Peyer's patch (tissue), 4 donors: ENCODE data around the gene ANO6. TPM values are rescaled to one million over a fixed set of nuclear protein-coding genes. Genes with fewer than 3 reads are reported as not detected.
"Not testable (repeated sequence)": the region's sequence is repeated elsewhere in the genome, so short reads cannot be mapped to it uniquely, and the experiment has no call there.

Experiments used
- DNase-seq, 3 donors: peaks; one replicate each; pipeline ENCODE4 v3.0.0-alpha.2; 2017 to 2019
- H3K27ac ChIP-seq, 4 donors: fragments of 200-600 bp; sonication (generic); one replicate each; pipeline ENCODE4 v1.5.1; 2016 to 2019
- H3K27me3 ChIP-seq, 2 donors: fragments of 200-600 bp; sonication (generic); one replicate each; pipeline ENCODE4 v1.5.1; 2019
- H3K36me3 ChIP-seq, 3 donors: fragments of 200-600 bp; sonication (generic); one replicate each; pipeline ENCODE4 v1.5.1; 2016 to 2019
- H3K4me1 ChIP-seq, 4 donors: fragments of 200-600 bp; sonication (generic); one replicate each; pipeline ENCODE4 v1.5.1; 2016 to 2019
- H3K4me3 ChIP-seq, 4 donors: fragments of 200-600 bp; sonication (generic); 1 replicate in 3 of 4; 2 replicates in 1 of 4; pipeline ENCODE4 v1.5.1; 2016 to 2019; ENCODE audit warnings: mild to moderate bottlenecking in 1 of 4
- H3K9me3 ChIP-seq, 4 donors: fragments of 200-600 bp; sonication (generic); one replicate each; pipeline ENCODE4 v1.5.1; 2016 to 2019; ENCODE audit warnings: mild to moderate bottlenecking in 1 of 4
- POLR2A ChIP-seq, 2 donors: fragments of 450-650 bp; IDR thresholded peaks; one replicate each; pipeline ENCODE4 v1.5.1; 2017; ENCODE audit warnings: antibody characterized with exemption in 2 of 2, mild to moderate bottlenecking in 2 of 2, moderate library complexity in 2 of 2
- total RNA-seq, 4 donors: library from RNA; depleted of rRNA; stranded (reverse); fragments of >200 nt; gene quantifications; one replicate each; pipeline ENCODE4 v1.1.0, GENCODE V29; 2016
- TF ChIP-seq, protein P1 (sequence below), 6 experiments: fragments of 450-650 bp in 4 of 6; fragments of 200-600 bp in 2 of 6; sonication (generic) in 1 of 6; IDR thresholded peaks; one replicate each; pipeline ENCODE4 v1.5.1; 2017 to 2019; ENCODE audit warnings: antibody characterized with exemption in 6 of 6, mild to moderate bottlenecking in 3 of 6, moderate library complexity in 1 of 6

Gene ANO6
- total RNA-seq, 4 donors from 2014 or later: 28.9 to 93.3 (median 57.5) TPM

DNA sequence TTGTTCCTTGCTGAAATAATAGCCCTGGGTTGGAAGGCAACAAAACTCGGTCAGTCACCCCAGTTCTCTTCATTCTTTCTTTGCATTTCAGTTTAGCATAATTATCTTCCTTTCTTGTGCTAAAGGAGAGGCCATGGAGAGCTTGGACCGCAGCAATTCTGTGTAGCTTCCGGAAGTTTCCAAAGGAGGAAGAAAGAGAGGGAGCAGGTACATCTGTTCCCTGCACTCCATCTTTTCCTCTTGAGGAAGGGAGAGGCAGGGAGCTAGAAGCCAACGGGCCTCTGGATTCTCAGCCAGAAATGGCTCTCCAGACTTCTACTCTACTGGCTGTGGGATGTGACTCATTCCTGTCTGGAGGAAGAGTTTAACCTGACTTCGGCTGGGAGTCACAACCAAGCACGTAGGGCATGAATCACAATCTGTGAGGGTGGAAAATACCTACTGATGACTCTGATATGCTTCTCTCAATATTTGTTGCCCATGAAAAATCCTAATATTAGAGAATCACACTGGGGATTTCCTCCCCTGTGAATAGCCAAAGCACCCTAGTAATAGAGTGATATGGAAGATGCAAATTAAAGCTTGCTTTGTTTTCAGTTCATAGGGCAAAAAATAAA is 17.0 kb downstream of the ANO6 start:
- no peaks in the 10 kb centered on the region for H3K27me3 ChIP-seq
- no peak overlapping the region for H3K4me3 ChIP-seq
- H3K36me3 ChIP-seq: no peaks in the 10 kb centered on the region
- H3K4me1 ChIP-seq: peaks cover 0 to 47% (median 3%) of the 10 kb centered on the region in 4 donors
- no peaks in the 10 kb centered on the region for H3K9me3 ChIP-seq
- no peak for DNase-seq
- H3K27ac ChIP-seq: peak overlapping the region in 2 of 4 donors; percentile 6 to 85
- no peak for TF ChIP-seq POLR2A (IDR thresholded peaks at IDR 0.05)
- TF ChIP-seq, protein P1, sequence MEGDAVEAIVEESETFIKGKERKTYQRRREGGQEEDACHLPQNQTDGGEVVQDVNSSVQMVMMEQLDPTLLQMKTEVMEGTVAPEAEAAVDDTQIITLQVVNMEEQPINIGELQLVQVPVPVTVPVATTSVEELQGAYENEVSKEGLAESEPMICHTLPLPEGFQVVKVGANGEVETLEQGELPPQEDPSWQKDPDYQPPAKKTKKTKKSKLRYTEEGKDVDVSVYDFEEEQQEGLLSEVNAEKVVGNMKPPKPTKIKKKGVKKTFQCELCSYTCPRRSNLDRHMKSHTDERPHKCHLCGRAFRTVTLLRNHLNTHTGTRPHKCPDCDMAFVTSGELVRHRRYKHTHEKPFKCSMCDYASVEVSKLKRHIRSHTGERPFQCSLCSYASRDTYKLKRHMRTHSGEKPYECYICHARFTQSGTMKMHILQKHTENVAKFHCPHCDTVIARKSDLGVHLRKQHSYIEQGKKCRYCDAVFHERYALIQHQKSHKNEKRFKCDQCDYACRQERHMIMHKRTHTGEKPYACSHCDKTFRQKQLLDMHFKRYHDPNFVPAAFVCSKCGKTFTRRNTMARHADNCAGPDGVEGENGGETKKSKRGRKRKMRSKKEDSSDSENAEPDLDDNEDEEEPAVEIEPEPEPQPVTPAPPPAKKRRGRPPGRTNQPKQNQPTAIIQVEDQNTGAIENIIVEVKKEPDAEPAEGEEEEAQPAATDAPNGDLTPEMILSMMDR (IDR thresholded peaks at IDR 0.05): no peak

DNA sequence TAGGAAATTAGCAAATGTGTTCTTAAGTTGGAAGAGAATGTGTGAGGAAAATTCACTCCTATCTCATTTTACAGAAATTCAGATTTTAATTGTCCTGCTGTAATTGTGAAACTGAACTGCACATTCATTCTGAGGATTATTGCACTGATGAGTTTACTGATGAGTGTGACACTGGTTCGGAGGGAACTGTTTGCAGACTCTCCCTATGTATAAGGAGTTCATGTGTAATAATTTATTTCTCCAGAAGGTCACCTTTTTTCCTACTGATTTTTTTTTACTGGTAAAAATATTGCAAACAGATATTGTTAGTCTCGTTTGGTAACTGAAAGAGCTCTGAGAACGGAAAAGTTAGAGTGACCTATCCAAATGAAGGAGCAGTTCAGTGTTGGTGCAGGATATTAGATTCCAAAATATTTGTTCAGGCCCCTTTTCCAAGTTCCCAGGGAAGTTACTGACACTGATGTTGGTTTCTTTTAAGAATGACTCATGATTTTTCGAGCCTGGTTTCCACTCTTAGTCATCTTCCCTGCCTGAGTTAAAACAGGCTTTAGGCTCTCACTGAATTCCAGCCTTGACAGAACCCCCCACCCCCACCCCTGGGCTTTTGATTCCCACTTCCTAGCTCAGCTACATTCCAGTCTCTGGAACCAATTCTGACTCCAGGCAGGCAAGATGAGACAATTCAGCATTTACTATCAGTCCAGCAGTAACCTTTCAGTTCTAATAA is 18.4 kb downstream of the ANO6 start:
- peaks cover 0 to 47% (median 3%) of the 10 kb centered on the region in 4 donors for H3K4me1 ChIP-seq
- no peak for TF ChIP-seq POLR2A (IDR thresholded peaks at IDR 0.05)
- TF ChIP-seq, protein P1 (IDR thresholded peaks at IDR 0.05): no peak
- no peaks in the 10 kb centered on the region for H3K36me3 ChIP-seq
- H3K27me3 ChIP-seq: no peaks in the 10 kb centered on the region
- H3K9me3 ChIP-seq: no peaks in the 10 kb centered on the region
- H3K4me3 ChIP-seq: no peak overlapping the region
- no peak for DNase-seq
- peak overlapping the region; percentile 20 to 85 (median 45) for H3K27ac ChIP-seq

DNA sequence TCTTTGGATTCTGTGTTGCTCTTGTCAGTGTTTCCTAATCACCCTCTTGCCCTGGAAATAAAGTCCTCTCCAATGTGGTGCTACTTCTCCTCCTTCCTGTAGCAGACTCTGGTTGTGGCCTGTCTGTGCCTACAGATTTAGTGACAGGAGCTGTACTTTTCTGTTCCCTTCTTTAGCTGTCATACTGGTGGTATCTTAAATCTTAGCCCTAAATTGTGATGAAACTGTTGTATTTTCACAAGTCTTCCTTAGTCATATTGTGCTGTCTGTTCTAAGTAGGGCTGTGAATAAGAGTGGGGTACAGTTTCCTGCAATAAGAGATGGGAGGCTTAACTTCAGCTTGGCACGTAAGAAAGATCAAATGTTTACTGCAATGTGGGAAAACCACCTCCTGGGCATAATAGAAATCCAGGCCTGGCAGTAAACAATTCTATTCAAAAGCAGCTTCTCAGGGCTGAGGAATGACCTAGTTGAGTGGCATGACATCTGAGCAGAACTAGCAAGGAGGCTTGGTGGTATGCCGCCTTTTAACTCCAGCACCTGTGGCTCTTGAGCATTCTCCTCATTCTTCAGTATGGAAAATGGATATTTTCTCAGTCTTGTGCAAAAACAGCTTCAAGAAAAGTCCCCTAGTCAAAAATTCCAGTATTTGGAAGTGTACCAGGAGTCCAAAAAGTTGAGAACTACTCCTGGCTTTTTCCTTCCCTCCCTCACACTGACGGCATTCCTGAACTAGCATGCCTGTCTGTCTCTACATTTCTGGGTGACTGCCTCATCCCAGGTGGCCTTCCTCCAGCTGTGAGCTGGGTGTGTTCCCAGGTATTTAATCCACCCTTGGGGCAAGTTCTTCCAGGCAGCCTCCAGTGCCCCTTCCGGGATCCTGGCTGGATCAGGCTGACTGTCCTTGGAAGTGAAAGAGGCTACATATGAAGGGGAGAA is 19.5 kb downstream of the ANO6 start:
- no peaks in the 10 kb centered on the region for H3K9me3 ChIP-seq
- no peaks in the 10 kb centered on the region for H3K27me3 ChIP-seq
- H3K4me3 ChIP-seq: no peak overlapping the region
- H3K36me3 ChIP-seq: no peaks in the 10 kb centered on the region
- TF ChIP-seq POLR2A (IDR thresholded peaks at IDR 0.05): no peak
- TF ChIP-seq, protein P1 (IDR thresholded peaks at IDR 0.05): no peak
- H3K27ac ChIP-seq: peak overlapping the region; percentile 20 to 85 (median 45)
- no peak for DNase-seq
- peaks cover 0 to 47% (median 3%) of the 10 kb centered on the region in 4 donors for H3K4me1 ChIP-seq

DNA sequence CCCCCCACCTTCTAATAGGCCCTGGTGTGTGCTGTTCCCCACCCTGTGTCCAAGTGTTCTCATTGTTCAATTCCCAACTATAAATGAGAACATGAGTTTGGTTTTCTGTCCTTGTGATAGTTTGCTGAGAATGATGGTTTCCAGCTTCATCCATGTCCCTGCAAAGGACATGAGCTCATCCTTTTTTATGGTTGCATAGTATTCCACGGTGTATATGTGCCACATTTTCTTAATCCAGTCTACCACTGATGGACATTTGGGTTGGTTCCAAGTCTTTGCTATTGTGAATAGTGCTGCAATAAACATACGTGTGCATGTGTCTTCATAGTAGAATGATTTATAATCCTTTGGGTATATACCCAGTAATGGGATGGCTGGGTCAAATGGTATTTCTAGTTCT is 20.5 kb downstream of the ANO6 start:
- H3K9me3 ChIP-seq, H3K36me3 ChIP-seq, H3K4me3 ChIP-seq, H3K27me3 ChIP-seq, DNase-seq: not testable (repeated sequence)
- peak overlapping the region in 1 of 4 donors; percentile 85 for H3K27ac ChIP-seq
- peaks cover 0 to 45% (median 3%) of the 10 kb centered on the region in 4 donors for H3K4me1 ChIP-seq

DNA sequence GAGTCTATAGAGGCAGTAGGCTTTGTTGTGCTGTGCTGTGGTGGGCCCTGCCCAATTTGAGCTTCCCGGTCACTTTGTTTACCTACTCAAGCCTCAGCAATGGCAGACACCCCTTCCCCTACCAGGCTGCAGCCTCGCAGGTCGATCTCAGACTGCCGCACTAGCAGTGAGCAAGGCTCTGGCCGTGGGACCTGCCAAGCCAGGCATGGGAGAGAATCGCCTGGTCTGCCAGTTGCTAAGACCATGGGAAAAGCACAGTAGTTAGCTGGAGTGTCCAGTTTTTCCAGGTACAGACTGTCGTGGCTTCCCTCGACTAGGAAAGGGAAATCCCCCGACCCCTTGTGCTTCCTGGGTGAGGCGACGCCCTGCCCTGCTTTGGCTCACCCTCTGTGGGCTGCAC is 26.3 kb downstream of the ANO6 start:
- DNase-seq: no peak
- H3K36me3 ChIP-seq: no peaks in the 10 kb centered on the region
- no peak for TF ChIP-seq POLR2A (IDR thresholded peaks at IDR 0.05)
- TF ChIP-seq, protein P1 (IDR thresholded peaks at IDR 0.05): no peak
- no peaks in the 10 kb centered on the region for H3K27me3 ChIP-seq
- no peaks in the 10 kb centered on the region for H3K9me3 ChIP-seq
- no peak overlapping the region for H3K4me3 ChIP-seq
- H3K4me1 ChIP-seq: no peaks in the 10 kb centered on the region
- no peak overlapping the region for H3K27ac ChIP-seq
